Coronary artery (tissue), 2 donors: ENCODE results near the gene B4GALT2.

Source experiments
- DNase-seq: peaks from one replicate; pipeline ENCODE4 v3.0.0-alpha.2; 2017; ENCODE audit warnings: low spot score
- H3K27ac ChIP-seq, 2 donors: fragments of 200-600 bp; sonication (generic); one replicate each; pipeline ENCODE4 v1.5.1; 2016 to 2019
- H3K4me3 ChIP-seq: fragments of 200-600 bp; sonication (generic); 2 replicates; pipeline ENCODE4 v1.5.1; 2016; ENCODE audit warnings: mild to moderate bottlenecking, moderate library complexity
- TF ChIP-seq, protein P1 (sequence below): fragments of 200-600 bp; sonication (generic); IDR thresholded peaks from one replicate; pipeline ENCODE4 v1.5.1; 2019; ENCODE audit warnings: antibody characterized with exemption

B4GALT2 gene

DNA sequence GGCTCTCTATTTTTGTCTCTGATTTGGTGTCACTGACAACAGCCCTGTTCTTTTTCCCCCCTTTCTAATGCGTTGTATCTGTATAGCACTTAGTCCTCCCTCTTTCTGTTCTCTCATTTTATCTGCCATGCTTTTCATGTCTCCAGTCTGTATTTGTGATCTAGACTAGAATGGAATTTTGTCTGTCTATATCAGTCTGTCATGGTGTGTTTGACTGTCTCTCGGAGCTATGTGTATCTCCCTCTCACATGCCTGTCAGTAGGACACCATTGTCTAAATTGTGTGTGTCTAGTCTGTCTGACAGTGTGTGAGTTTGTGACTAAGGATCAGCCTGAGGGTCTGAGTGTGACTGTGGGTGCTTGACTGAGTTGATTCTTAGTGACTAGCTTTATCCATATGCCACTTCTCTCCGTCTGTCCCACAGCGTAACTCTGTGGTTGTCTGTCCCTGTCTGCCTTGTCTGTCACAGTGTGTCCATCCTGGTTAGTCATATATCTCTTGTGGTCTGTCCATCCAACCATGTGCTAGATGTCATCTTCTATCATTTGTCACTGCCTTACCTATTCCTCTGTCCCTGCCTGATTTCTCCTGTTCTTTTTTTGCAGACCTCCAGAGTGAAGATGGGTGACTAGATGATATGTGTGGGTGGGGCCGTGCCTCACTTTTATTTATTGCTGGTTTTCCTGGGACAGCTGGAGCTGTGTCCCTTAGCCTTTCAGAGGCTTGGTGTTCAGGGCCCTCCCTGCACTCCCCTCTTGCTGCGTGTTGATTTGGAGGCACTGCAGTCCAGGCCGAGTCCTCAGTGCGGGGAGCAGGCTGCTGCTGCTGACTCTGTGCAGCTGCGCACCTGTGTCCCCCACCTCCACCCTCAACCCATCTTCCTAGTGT lies 1.4 kb upstream of the B4GALT2 start:
- TF ChIP-seq, protein P1, sequence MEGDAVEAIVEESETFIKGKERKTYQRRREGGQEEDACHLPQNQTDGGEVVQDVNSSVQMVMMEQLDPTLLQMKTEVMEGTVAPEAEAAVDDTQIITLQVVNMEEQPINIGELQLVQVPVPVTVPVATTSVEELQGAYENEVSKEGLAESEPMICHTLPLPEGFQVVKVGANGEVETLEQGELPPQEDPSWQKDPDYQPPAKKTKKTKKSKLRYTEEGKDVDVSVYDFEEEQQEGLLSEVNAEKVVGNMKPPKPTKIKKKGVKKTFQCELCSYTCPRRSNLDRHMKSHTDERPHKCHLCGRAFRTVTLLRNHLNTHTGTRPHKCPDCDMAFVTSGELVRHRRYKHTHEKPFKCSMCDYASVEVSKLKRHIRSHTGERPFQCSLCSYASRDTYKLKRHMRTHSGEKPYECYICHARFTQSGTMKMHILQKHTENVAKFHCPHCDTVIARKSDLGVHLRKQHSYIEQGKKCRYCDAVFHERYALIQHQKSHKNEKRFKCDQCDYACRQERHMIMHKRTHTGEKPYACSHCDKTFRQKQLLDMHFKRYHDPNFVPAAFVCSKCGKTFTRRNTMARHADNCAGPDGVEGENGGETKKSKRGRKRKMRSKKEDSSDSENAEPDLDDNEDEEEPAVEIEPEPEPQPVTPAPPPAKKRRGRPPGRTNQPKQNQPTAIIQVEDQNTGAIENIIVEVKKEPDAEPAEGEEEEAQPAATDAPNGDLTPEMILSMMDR, result no peak
- no peak for DNase-seq
- Histone ChIP-seq H3K4me3 (no peak overlapping the region), H3K27ac (no peak overlapping the region)

GRCh38 chr1:43978264-43978550 lies 803 bp upstream of the B4GALT2 start:
- H3K27ac ChIP-seq, result no peak overlapping the region

DNA sequence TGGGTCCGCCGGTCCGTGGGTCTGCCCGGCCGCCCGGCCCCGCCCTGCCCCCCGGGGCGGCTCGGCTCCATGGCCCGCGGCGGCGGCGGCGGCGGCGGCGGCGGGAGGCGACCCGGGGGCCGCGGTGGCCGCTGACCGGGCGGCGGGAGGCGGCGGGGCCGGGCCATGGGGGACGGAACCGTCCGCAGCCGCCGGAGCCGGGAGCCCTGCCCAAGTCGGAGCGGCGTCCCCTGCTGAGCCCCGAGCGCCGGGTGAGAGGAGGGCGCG lies 184 bp downstream of the B4GALT2 start:
- H3K4me3 ChIP-seq, result peak overlapping the region; percentile 89
- TF ChIP-seq, protein P1, result no peak
- no peak for DNase-seq
- peak overlapping the region in 1 of 2 donors; percentile 82 for H3K27ac ChIP-seq

More at GRCh38 chr1:43978264-43978550, 803 bp upstream of the B4GALT2 start:
- DNase-seq, result no peak
- TF ChIP-seq, protein P1, result no peak
- H3K4me3 ChIP-seq, result peak overlapping the region; percentile 89

DNA sequence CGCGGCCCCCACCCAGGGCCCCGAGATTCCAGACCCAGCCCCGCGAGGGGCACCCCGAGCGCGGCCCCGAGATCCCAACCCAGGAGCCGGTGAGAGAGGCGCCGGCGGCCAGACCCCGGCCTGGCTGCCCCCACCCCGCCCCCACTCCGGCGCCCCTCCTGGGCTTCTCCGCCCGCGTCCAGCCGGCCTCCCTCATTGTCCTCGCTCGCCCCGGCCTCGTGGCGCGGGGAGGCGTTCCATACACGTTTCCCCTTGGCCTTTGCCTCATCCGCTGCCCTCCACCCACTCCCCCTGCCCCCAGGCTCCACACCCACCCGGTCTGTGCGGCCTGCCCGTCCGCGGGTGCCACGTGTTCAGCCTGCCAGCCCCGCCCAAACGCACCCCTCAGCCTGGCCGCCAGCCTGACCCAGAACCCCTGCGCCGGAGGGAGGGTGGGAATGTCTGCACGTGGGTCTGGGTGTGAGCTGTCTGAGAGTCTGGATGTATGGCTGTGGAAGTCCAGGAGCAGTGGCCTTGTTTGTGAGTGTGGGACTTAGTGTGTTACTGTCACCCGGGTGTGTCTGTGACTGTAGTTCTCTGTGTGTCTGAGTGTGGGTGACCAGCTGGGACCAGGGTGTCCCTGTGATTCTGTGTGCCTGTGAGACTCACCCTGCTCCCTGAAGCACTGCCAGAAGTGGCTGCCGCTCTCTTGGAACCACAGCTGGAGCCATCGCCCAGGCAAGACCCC lies 681 bp downstream of the B4GALT2 start:
- Histone ChIP-seq H3K27ac (peak overlapping the region in 1 of 2 donors; percentile 82), H3K4me3 (peak overlapping the region; percentile 89)
- DNase-seq, result no peak
- TF ChIP-seq, protein P1, result no peak

GRCh38 chr1:43980255-43981134 lies 1.5 kb downstream of the B4GALT2 start:
- TF ChIP-seq, protein P1, result no peak
- Histone ChIP-seq H3K27ac (peak overlapping the region in 1 of 2 donors; percentile 82), H3K4me3 (peak overlapping the region; percentile 89)
- no peak for DNase-seq

- DNase-seq, result no peak
- no peak overlapping the region for H3K4me3 ChIP-seq
- TF ChIP-seq, protein P1, result no peak
- no peak overlapping the region for H3K27ac ChIP-seq
Measured at GRCh38 chr1:43981135-43981491, 2.1 kb downstream of the B4GALT2 start.
